ENCODE data around the gene PRICKLE3.

Gene PRICKLE3

DNA sequence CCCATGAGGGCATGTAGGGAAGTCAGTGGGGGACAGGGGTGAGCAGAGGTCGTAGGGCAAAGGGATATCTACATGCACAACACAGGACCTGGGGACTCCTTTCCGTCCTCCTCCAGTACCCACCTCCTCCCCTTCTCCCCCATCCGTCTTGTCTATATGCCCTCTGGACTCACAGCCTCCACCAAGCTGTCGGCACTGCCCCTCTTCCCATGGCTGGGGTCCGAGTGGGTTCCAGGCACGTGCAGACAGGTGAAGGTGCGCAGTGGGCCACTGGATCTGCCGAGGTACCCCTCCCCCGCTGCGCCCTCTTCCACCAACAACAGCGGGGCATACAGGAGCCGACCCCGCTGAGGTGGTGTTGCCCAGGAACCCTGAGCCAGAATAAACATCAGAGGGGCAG is 19.3 kb upstream of the PRICKLE3 start:
- peaks cover 25% of the 10 kb centered on the region for H3K27me3 ChIP-seq (replicated peaks; ENCODE audit: control insufficient read depth, insufficient read depth, low read length)
- H3K9me3 ChIP-seq (ENCODE audit: control insufficient read depth, low read length): no peaks in the 10 kb centered on the region
- no peak overlapping the region for H3K9ac ChIP-seq (ENCODE audit: low read length)
- H3K4me1 ChIP-seq (ENCODE audit: control insufficient read depth, insufficient read depth, low read length): peaks cover 1% of the 10 kb centered on the region
- DNase-seq (ENCODE audit: low read depth): no peak
- H3K36me3 ChIP-seq (ENCODE audit: control insufficient read depth, insufficient read depth, low read length, severe bottlenecking): no peaks in the 10 kb centered on the region
- no peak overlapping the region for H3K4me3 ChIP-seq (ENCODE audit: low read length)

DNA sequence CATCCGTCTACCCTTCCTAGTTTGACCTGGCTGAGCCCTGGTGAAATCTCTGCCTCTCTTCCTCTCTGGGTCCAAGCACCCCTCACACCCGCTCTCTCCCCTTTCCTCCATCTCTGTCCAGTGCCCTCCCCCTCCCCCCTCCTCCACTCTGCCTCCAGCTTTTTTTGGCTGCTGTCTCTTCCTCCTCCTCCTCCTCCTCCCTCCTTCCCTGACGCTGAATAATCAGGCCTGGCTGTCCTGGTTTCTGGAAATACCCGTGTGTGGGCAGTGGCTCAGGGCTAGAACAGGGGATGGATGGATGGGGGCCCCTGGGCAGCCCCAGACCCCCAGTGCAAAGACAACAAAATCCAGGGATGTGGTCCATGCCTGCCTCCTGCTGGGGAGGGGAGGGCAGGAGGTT is 18.5 kb upstream of the PRICKLE3 start:
- Histone ChIP-seq H3K27me3 (replicated peaks; ENCODE audit: control insufficient read depth, insufficient read depth, low read length) (peaks cover 25% of the 10 kb centered on the region), H3K4me1 (ENCODE audit: control insufficient read depth, insufficient read depth, low read length) (peaks cover 4% of the 10 kb centered on the region), H3K9me3 (ENCODE audit: control insufficient read depth, low read length) (no peaks in the 10 kb centered on the region), H3K9ac (ENCODE audit: low read length) (no peak overlapping the region), H3K4me3 (ENCODE audit: low read length) (no peak overlapping the region), H3K36me3 (ENCODE audit: control insufficient read depth, insufficient read depth, low read length, severe bottlenecking) (no peaks in the 10 kb centered on the region)
- no peak for DNase-seq (ENCODE audit: low read depth)

- H3K4me1 ChIP-seq (ENCODE audit: control insufficient read depth, insufficient read depth, low read length): peaks cover 4% of the 10 kb centered on the region
- H3K4me3 ChIP-seq (ENCODE audit: low read length): no peak overlapping the region
- H3K9ac ChIP-seq (ENCODE audit: low read length): no peak overlapping the region
- H3K27me3 ChIP-seq (replicated peaks; ENCODE audit: control insufficient read depth, insufficient read depth, low read length): peaks cover 25% of the 10 kb centered on the region
- H3K9me3 ChIP-seq (ENCODE audit: control insufficient read depth, low read length): no peaks in the 10 kb centered on the region
- no peaks in the 10 kb centered on the region for H3K36me3 ChIP-seq (ENCODE audit: control insufficient read depth, insufficient read depth, low read length, severe bottlenecking)
- DNase-seq (ENCODE audit: low read depth): no peak
Observed at GRCh38 chrX:49204017-49204416, 17.8 kb upstream of the PRICKLE3 start.

DNA sequence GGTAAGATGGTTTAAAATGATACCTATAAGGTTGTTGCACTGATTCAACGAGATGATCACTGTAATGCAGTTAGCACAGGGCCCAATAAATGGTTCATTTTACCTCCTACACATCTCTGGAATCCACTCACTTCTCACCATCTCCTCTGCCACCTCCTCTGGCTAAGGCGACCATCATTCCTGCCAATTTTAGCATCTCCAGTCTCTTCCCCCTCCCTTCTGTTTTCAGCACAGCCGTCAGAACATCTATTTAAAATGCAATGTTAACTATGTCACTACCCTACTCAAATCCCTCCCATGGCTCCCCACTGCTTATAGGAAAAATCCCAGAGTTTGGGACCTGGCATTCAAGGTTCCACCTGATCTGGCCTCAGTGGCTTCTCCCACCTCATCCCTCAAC is 17.4 kb upstream of the PRICKLE3 start:
- Histone ChIP-seq H3K4me3 (ENCODE audit: low read length) (no peak overlapping the region), H3K27me3 (replicated peaks; ENCODE audit: control insufficient read depth, insufficient read depth, low read length) (peaks cover 28% of the 10 kb centered on the region), H3K4me1 (ENCODE audit: control insufficient read depth, insufficient read depth, low read length) (peaks cover 4% of the 10 kb centered on the region), H3K9me3 (ENCODE audit: control insufficient read depth, low read length) (no peaks in the 10 kb centered on the region), H3K9ac (ENCODE audit: low read length) (no peak overlapping the region), H3K36me3 (ENCODE audit: control insufficient read depth, insufficient read depth, low read length, severe bottlenecking) (no peaks in the 10 kb centered on the region)
- DNase-seq (ENCODE audit: low read depth): no peak

DNA sequence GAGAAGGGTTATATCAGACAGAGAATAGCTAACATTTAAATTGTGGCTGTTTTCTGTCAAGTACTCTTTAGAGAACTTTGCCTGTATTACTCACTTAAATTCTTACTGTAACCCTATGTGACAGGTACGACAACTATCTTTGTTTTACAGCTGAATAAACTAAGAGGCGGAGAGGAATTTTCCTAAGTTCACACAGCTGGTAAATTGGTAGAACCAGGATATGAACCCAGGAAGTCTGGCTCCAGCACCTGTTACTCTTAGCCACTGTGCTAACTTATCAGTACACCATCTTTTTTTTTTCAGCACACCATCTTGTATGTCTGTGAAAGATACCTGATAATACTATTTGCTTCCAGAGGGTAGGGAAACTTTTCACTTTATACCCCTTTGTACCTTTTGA is 15.8 kb upstream of the PRICKLE3 start:
- no peaks in the 10 kb centered on the region for H3K9me3 ChIP-seq (ENCODE audit: control insufficient read depth, low read length)
- H3K27me3 ChIP-seq (replicated peaks; ENCODE audit: control insufficient read depth, insufficient read depth, low read length): peaks cover 38% of the 10 kb centered on the region
- peaks cover 4% of the 10 kb centered on the region for H3K4me1 ChIP-seq (ENCODE audit: control insufficient read depth, insufficient read depth, low read length)
- H3K9ac ChIP-seq (ENCODE audit: low read length): no peak overlapping the region
- no peaks in the 10 kb centered on the region for H3K36me3 ChIP-seq (ENCODE audit: control insufficient read depth, insufficient read depth, low read length, severe bottlenecking)
- H3K4me3 ChIP-seq (ENCODE audit: low read length): no peak overlapping the region
- no peak for DNase-seq (ENCODE audit: low read depth)

GRCh38 chrX:49199906-49200771 is 14.0 kb upstream of the PRICKLE3 start, which contains the start of gene SYP:
Gene SYP (minus strand): TSS chrX:49200193. CDS start chrX:49200186, 7 bp downstream.
- H3K4me3 ChIP-seq (ENCODE audit: low read length): peak within 1 kb of the TSS; percentile 64
- DNase-seq (ENCODE audit: low read depth): peak; percentile 87
- no peaks in the 10 kb centered on the region for H3K9me3 ChIP-seq (ENCODE audit: control insufficient read depth, low read length)
- H3K27me3 ChIP-seq (replicated peaks; ENCODE audit: control insufficient read depth, insufficient read depth, low read length): peaks cover 32% of the 10 kb centered on the region
- H3K36me3 ChIP-seq (ENCODE audit: control insufficient read depth, insufficient read depth, low read length, severe bottlenecking): no peaks in the 10 kb centered on the region
- H3K9ac ChIP-seq (ENCODE audit: low read length): peak within 1 kb of the TSS; percentile 59
- H3K4me1 ChIP-seq (ENCODE audit: control insufficient read depth, insufficient read depth, low read length): peaks cover 4% of the 10 kb centered on the region

DNA sequence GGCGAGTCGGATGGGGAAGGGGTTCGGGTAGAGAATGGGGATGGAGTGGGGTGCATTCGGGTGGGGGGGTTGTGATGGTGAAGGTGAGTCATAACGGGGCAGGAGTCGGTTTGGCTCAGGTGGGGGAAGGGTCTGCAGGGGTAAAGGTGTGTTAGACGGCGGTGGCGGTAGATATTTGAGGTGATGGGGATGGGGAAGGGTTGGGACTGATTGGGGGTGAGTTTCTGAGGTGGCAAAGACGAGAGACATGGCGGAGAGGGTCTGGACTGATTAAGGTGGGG is 13.1 kb upstream of the PRICKLE3 start:
- H3K9me3 ChIP-seq (ENCODE audit: control insufficient read depth, low read length): no peaks in the 10 kb centered on the region
- H3K9ac ChIP-seq (ENCODE audit: low read length): no peak overlapping the region
- no peaks in the 10 kb centered on the region for H3K36me3 ChIP-seq (ENCODE audit: control insufficient read depth, insufficient read depth, low read length, severe bottlenecking)
- H3K4me3 ChIP-seq (ENCODE audit: low read length): no peak overlapping the region
- H3K27me3 ChIP-seq (replicated peaks; ENCODE audit: control insufficient read depth, insufficient read depth, low read length): peaks cover 27% of the 10 kb centered on the region
- peaks cover 4% of the 10 kb centered on the region for H3K4me1 ChIP-seq (ENCODE audit: control insufficient read depth, insufficient read depth, low read length)
- no peak for DNase-seq (ENCODE audit: low read depth)

- peaks cover 22% of the 10 kb centered on the region for H3K27me3 ChIP-seq (replicated peaks; ENCODE audit: control insufficient read depth, insufficient read depth, low read length)
- H3K4me1 ChIP-seq (ENCODE audit: control insufficient read depth, insufficient read depth, low read length): peaks cover 4% of the 10 kb centered on the region
- DNase-seq (ENCODE audit: low read depth): no peak
- no peaks in the 10 kb centered on the region for H3K36me3 ChIP-seq (ENCODE audit: control insufficient read depth, insufficient read depth, low read length, severe bottlenecking)
- H3K9me3 ChIP-seq (ENCODE audit: control insufficient read depth, low read length): no peaks in the 10 kb centered on the region
- H3K9ac ChIP-seq (ENCODE audit: low read length): no peak overlapping the region
- no peak overlapping the region for H3K4me3 ChIP-seq (ENCODE audit: low read length)
Observed at GRCh38 chrX:49198540-49199314, 12.6 kb upstream of the PRICKLE3 start.

DNA sequence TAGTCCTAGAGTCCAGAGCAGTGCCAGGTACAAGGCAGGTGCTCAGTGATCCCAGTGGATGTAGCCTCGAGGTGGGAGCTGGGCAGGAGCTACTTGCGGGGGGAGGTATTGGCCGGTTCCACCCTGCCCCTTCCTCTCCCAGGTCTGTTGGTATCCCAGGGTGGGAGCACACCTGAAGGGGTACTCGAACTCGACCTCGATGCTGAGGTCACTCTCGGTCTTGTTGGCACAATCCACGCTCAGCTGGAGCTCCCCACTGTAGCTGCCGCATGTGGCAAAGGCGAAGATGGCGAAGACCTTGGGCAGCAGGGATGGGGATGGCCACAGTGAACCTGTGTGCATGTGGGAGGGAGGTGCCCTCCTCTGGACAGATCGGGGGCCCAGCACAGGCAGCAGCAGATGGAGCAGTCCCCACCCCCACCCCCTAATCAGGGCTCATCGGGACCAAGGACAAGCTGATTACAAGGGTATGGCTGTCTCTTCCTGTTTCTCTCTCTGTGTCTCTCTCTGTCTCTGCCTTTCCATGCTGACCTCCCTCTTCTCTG is 11.4 kb upstream of the PRICKLE3 start:
- no peaks in the 10 kb centered on the region for H3K36me3 ChIP-seq (ENCODE audit: control insufficient read depth, insufficient read depth, low read length, severe bottlenecking)
- no peaks in the 10 kb centered on the region for H3K9me3 ChIP-seq (ENCODE audit: control insufficient read depth, low read length)
- no peak overlapping the region for H3K4me3 ChIP-seq (ENCODE audit: low read length)
- peaks cover 4% of the 10 kb centered on the region for H3K4me1 ChIP-seq (ENCODE audit: control insufficient read depth, insufficient read depth, low read length)
- H3K27me3 ChIP-seq (replicated peaks; ENCODE audit: control insufficient read depth, insufficient read depth, low read length): peaks cover 17% of the 10 kb centered on the region
- no peak overlapping the region for H3K9ac ChIP-seq (ENCODE audit: low read length)
- no peak for DNase-seq (ENCODE audit: low read depth)

DNA sequence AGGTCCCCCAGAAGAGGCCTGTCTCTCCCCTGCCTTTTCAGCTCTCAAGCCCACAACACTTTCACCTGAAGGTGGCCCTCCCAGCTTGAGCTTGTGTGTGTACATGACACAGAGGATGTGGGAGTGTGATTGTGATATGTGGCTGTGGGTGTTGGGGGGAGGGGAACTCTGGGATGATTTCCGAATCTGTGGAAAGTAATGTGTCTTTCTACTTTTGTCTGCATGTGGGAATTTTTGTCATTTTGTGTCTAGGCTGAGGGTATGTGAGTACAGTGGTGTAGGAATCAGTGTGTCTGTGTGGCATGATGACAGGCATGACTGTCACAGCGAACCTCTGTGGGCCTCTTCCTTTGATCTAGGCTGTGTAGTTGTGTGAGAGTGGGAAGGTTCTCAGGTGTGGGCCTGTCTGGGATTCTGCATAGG is 7.4 kb upstream of the PRICKLE3 start:
- H3K9me3 ChIP-seq (ENCODE audit: control insufficient read depth, low read length): no peaks in the 10 kb centered on the region
- H3K9ac ChIP-seq (ENCODE audit: low read length): no peak overlapping the region
- peaks cover 13% of the 10 kb centered on the region for H3K27me3 ChIP-seq (replicated peaks; ENCODE audit: control insufficient read depth, insufficient read depth, low read length)

GRCh38 chrX:49192722-49193328 is 6.7 kb upstream of the PRICKLE3 start:
- Histone ChIP-seq H3K4me3 (ENCODE audit: low read length) (no peak overlapping the region), H3K9ac (ENCODE audit: low read length) (no peak overlapping the region), H3K36me3 (ENCODE audit: control insufficient read depth, insufficient read depth, low read length, severe bottlenecking) (no peaks in the 10 kb centered on the region), H3K4me1 (ENCODE audit: control insufficient read depth, insufficient read depth, low read length) (peaks cover 2% of the 10 kb centered on the region), H3K9me3 (ENCODE audit: control insufficient read depth, low read length) (no peaks in the 10 kb centered on the region), H3K27me3 (replicated peaks; ENCODE audit: control insufficient read depth, insufficient read depth, low read length) (peaks cover 5% of the 10 kb centered on the region)
- peak; percentile 52 for DNase-seq (ENCODE audit: low read depth)

More for the DNA sequence above, 7.4 kb upstream of the PRICKLE3 start:
- Histone ChIP-seq H3K4me3 (ENCODE audit: low read length) (no peak overlapping the region), H3K4me1 (ENCODE audit: control insufficient read depth, insufficient read depth, low read length) (peaks cover 2% of the 10 kb centered on the region), H3K36me3 (ENCODE audit: control insufficient read depth, insufficient read depth, low read length, severe bottlenecking) (no peaks in the 10 kb centered on the region)
- no peak for DNase-seq (ENCODE audit: low read depth)
